HG02973 (cell line): Measurements from ENCODE around the gene KLHL4.
"Not testable (repeated sequence)": the region's sequence is repeated elsewhere in the genome, so short reads cannot be mapped to it uniquely, and the experiment has no call there.

Source experiments
- ATAC-seq: cut with Tn5 transposase; IDR thresholded peaks from one replicate; pipeline ENCODE4 v1.9.1; 2021; ENCODE audit warnings: moderate library complexity; ENCODE audit not compliant: unreplicated experiment

Gene KLHL4, protein sequence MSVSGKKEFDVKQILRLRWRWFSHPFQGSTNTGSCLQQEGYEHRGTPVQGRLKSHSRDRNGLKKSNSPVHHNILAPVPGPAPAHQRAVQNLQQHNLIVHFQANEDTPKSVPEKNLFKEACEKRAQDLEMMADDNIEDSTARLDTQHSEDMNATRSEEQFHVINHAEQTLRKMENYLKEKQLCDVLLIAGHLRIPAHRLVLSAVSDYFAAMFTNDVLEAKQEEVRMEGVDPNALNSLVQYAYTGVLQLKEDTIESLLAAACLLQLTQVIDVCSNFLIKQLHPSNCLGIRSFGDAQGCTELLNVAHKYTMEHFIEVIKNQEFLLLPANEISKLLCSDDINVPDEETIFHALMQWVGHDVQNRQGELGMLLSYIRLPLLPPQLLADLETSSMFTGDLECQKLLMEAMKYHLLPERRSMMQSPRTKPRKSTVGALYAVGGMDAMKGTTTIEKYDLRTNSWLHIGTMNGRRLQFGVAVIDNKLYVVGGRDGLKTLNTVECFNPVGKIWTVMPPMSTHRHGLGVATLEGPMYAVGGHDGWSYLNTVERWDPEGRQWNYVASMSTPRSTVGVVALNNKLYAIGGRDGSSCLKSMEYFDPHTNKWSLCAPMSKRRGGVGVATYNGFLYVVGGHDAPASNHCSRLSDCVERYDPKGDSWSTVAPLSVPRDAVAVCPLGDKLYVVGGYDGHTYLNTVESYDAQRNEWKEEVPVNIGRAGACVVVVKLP

DNA sequence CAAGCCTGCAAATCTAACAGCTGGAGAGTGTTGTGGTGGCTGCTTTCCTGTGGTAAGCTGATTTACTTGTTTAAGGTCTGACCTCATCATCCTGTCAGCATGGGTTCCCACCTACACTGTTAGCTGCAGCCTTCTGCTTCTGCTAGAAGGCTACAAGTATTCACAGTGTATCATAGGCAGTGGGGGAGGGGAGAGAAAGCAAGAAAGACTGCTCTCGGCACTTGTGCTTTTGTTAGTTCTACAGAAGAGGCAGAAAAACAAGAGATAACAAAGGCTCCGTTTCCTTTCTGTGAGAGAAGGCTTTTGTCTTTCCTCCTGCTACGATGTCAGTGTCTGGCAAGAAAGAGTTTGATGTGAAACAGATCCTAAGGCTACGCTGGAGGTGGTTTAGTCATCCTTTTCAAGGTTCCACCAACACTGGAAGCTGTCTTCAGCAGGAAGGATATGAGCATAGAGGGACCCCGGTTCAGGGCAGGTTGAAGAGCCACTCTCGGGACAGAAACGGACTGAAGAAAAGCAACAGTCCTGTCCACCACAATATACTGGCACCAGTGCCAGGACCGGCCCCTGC, at the start of gene KLHL4:
TSS of gene KLHL4 (plus strand) at position 232 of the 571 bp plus-strand sequence. CDS start at position 324, 92 bp downstream.
- ATAC-seq, result no peak

DNA sequence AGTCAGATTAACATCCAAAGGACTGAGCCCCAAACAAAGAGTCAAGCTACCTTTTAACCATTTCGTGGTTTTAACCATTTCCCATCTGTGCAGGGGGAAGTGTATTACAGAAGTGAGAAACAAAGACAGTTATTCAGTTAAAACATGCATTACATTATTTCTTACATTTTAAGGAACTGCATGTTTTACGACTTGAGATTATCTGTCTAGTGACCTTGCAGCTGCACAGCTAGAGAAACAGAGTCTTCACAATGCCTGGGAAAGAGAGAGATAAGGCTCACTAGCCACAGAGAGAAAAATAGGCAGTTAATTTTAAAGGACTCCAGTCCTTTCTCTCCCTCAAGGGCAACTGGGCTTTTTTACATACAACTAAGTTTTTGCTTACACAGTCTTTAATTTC, 48.7 kb upstream of the KLHL4 start:
- no peak for ATAC-seq

DNA sequence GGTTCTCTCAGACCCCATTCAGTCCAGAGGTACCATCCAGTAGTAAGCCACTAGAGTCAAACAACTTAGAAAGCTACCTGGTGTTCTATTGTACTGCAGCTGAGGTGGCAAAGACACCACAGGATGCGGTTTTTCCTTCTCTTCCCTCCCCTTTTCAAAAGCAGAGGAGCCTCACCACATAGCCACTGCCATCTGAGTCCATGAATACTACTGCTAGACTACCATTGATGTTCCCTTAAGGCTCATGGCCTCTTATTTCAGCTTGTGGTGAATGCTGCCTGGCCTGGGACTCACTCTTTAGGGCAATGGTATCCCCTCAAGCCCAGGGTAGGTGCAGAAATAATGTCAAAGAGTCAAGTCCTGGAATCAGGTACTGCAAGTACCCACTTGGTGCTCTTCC, 41.8 kb upstream of the KLHL4 start:
- ATAC-seq, result no peak

DNA sequence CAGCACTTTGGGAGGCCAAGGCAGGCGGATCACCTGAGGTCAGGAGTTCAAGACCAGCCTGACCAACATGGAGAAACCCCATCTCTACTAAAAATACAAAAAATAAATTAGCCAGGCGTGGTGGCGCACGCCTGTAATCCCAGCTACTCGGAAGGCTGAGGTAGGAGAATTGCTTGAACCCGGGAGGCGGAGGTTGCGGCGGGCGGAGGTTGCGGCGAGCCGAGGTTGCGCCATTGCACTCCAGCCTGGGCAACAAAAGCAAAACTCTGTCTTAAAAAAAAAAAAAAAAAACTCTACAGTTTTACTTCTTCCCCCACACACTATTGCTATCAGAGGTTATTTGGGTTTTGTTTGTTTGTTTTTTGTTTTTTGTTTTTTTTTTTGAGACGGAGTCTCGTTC, 38.9 kb upstream of the KLHL4 start:
- ATAC-seq, result not testable (repeated sequence)

DNA sequence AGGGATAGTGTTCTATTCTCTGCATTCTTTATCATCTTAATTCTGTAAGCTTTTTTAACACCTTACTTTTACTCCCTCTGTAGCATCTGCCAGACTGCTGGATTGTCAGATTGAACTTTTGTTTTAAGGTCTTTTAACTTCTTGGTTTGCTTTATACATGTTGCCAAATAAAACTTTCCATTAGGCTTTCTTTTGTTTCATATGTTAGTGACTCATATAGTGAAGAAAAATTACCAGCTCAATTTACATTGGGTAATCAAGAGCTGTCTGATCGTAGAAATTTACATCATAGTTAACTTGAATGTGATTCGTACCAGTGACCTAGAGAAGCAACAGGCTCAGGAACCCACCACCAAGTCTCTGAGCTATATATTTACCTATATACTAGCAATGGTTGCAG, 28.5 kb upstream of the KLHL4 start:
- no peak for ATAC-seq

DNA sequence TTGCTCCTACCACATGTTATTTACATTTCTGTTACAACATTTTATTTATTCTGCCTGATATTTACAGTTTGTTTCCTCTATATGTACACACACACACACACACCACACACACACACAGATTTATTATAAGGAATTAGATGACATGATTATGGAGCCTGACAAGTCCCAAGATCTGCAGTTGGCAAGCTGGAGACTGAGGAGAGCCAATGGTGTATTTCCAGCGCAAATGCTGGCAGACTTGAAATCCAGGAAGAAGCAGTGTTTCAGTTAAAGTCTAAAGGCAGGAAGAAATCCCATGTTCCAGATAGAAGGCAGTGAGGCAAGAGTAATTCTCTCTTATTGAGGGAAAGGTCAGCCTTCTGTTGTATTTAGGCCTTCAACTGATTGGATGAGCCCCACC, 1.8 kb upstream of the KLHL4 start:
- ATAC-seq, result no peak

DNA sequence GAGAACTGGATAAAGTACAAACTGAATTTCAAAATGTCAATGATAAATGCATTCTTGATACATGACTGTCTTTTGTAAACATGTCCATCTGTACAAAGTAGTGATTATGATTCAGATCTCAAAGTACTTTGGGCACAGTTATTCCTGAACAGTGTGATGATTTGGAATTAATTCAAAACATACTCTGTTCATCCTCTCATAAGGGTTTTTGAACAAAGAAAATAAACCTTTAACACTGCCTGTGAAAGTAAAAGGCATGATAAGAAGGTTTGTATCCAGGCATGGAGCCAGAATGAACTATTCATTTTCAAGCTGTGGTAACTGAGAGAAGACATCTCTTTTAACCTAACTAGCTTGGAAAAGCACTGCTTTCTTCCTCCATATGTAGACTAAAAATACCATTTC, 883 bp upstream of the KLHL4 start:
- ATAC-seq, result no peak

DNA sequence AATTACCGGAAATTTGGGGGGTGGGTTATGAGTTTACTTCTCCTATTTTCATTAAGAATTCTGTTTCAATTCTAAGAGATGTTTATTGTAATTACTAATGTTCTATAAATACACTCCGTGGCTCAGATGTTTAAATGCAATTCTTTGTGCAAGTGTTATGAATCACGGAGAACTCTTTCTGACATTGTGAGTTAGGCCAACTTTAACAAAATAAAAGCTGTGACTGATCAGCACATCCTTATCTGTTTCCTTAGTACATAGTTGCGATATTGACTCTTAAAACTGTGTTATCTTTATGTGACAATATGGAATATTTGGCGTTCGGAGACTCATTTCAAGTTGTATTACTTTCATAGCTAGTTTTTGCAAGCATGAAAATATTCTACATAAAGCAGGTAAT, 902 bp downstream of the KLHL4 start:
- no peak for ATAC-seq

DNA sequence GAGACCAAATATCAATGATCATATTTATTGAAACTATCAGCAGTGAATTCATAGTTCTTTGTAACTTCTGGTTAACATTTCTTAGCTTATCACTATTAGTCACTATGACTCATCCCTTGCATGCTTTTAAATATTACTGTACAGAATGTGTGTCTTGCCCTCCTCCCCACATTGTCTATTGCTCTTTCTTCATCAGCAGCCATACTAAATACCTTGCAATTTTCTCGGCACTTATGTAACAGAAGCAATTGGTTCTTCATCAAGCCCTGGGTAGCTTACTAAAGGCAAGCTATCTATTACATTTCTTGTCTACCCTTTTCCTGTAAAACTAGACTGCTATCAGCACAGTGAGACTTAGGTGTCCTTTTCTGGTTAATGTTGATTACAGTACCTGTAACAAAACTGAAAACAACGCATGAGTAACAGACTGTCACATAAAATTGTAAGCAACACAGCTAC, 8.2 kb downstream of the KLHL4 start:
- no peak for ATAC-seq

DNA sequence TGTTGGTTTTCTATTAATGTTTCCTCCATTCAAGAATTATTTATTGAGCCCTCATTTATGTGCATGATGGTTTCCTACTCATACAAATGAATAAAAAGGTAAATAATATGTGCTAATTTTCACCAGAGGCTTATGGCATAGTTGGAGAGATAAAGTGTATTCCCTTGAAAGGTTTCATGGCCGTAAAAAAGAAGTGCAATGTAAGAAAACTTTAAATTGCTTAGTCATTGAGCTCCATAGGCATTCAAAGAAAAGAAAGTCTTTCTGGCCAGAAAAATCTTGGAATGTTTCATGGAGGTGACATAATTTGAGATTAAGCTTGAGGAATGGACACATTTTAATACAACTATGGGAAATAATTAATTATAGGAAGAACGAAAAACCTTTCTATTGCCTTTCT, 8.7 kb downstream of the KLHL4 start:
- ATAC-seq, result no peak

DNA sequence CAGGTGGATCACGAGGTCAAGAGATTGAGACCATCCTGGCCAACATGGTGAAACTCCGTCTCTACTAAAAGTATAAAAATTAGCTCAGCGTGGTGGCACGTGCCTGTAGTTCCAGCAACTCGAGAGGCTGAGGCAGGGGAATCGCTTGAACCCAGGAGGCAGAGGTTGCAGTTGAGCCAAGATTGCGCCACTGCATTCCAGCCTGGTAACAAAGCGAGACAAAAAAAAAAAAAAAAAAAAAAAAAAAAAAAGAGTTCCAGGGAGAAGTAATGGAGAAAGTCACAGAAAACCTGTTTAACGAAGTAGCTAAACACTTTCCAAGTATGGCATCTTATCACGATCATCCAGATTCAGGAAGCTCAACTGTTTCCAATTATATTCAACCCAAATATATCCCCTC, 10.9 kb downstream of the KLHL4 start:
- ATAC-seq, result no peak

DNA sequence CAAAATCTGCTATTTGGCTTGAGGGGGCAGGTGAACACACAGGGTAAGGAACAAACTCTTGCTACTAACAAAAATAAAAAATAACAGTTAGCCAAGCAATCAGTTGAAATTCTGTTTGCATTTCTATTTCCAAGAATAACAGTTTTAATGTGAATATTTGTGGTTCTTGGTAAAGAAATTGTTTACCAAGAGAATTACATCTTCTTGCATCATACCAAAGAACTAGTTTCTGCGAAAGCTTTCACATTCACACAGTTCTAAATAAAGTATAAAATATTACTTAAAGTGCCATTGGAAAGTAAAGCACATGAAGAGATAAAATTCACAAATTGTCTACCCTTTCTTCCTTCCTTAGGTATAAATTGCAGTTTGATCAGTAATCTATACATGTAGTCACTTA, 54.4 kb downstream of the KLHL4 start:
- no peak for ATAC-seq

DNA sequence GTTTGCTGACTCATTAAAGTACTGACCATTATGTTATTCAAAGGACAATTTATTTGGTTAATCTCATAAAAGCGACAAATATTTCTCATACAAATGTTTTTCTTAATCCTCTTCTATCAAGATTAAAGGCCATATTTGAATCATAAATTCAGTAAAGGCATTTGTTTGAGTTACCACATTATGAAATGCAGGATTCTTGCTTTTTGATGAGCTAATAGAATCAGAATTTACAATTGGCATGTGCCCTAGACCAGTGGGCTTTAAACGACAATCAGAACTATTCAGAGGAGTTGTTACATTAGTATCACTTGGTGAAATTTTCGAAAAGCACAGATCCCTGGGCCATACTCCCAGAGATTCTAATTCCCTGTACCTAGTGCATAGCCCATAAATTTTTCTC, 55.3 kb downstream of the KLHL4 start:
- ATAC-seq, result no peak

DNA sequence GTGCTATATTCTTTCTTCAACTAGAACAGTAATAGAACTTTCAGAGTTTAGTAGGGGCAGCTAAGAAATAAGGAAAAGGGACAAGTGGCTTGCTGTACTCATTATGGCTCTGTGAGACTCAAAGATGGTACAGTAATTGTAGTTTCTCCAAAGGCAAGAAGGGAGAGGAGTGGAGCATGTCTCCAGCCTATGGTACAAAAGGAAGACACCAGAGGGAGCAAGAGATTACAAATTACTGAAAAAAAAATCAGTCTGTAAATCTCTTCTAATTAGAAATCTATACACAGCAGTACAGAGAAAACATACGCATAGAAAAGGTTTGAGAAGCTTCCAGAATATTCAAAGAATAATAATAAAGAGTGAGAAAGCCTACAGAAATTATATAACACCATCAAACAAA, 61.4 kb downstream of the KLHL4 start:
- no peak for ATAC-seq

DNA sequence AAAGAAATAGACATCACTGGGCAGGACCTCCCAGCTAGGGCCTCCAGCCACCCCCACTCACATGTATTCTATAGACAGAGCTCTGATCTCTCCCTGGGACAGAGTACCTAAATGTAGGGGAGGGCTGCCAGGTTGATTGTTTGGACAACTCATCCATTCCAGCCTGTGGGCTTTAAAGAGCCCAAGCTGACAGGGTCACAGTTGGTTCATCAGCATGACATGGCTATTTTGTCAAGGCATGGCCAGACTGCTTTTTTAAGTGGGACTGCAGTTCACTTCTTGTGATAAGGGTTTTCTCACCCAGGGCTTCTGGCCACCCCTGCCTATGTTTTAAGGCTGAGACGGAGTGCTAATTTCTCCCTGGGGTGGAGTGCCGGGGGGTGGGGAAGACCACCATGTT, 63.3 kb downstream of the KLHL4 start:
- no peak for ATAC-seq

DNA sequence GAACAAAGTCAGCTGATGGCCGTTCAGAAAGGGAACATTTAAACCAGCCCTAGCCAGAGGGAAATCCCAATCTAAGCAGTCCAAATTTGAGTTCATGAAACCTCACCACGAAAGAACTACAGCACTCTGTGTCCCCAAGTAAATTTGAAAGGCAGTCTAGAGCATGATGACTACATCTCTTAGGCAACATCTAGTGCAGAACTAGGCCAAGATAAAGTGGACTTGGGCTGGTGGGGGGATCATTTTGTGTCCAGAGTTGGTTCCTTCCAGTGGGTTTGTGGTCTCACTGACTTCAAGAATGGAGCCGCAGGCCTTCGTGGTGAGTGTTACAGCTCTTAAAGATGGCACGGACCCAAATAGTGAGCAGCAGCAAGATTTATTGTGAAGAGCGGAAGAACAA, 64.9 kb downstream of the KLHL4 start:
- no peak for ATAC-seq

DNA sequence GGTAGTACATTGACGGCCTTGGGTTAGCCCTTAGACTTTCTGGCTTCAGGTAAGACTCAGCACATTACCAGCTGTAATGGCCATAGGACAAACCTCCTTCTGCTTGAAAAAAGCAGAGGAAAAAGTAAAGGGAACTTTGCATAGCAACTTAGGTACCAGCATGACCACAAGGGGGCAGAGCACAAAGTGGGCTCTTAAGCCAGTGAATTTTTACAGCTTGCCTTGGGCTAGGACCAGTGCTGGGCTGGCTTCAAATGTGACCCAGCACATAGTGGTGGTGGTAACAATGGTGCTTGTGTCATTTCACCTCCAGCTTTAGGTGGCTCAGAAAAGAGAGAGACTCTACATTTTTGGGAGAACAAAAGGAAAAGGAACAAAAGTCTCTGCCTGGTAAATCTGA, 66.1 kb downstream of the KLHL4 start:
- no peak for ATAC-seq

DNA sequence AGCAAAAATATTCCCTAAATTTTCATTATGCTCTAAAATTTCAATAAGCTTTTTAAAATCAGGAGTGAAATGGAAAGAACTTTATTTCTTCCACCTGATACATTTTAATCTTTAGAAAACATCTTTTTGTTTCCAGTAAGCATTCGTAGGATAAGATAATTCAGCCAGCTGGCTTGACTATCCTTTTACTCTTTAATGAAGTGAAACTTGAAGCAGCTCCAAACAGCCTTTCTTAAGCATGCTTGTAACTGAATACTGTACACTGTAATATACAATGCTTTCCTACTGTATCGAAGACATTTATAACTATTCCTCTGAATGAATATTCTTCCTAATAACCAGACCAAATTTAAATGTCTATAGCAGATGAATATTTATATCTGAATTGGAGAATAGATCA, 98.8 kb downstream of the KLHL4 start:
- no peak for ATAC-seq

DNA sequence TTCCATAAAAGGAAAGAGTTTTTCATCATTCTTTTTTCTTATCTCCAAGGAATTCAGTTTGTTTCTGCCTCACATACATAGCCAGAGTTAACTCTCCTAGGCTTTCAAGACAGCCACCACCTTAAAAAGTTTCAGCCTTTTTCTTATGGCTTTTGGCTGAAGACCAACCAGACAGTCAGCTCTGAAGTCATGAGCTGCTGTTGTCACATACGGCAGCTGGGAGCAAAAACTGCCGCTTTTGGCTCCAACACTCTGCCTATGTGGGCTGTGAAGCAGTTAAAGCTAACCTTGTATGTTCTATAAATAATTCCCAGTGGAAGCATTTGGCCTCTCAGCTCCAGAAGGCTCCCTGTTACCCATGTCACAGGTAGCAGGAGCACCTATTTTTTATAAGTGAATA, 104.1 kb downstream of the KLHL4 start:
- no peak for ATAC-seq

DNA sequence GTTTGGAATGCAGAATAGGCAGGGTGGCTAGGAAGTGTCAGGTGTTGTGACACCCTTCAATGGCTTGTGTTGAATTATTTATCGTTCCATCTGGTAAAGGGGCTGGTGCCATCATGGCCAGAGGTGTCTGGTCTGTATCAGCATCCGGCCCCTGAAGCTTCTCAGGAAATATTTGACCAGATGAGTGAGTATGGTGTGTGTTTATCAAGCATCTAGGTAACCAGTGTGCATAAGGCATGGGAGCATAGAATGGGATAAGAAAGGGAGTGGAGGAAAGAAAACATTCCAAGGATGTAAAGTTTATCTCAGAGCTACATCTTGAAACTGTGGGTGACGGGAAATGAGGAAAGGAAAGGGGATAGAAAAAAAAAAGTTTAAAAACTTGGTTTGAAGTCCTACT, 109.4 kb downstream of the KLHL4 start:
- no peak for ATAC-seq

DNA sequence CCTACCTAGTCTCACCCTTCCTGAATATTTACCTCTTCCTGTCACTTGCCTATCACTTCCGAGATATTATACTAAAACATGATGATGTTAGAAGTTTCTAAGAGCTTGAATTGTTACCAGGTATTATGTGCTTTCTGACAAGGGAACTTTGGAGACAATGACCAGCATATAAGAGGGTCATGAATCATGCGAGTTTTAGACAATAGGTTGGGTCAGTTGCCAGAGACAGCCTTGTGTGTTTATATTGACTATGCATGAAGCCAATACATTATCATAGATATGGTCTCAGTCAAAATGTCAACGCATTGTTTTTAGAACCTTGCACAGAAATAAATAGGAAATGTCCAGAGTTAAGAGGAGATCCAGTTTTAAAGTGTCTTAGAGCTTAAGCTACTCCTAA, 116.8 kb downstream of the KLHL4 start:
- ATAC-seq, result no peak

DNA sequence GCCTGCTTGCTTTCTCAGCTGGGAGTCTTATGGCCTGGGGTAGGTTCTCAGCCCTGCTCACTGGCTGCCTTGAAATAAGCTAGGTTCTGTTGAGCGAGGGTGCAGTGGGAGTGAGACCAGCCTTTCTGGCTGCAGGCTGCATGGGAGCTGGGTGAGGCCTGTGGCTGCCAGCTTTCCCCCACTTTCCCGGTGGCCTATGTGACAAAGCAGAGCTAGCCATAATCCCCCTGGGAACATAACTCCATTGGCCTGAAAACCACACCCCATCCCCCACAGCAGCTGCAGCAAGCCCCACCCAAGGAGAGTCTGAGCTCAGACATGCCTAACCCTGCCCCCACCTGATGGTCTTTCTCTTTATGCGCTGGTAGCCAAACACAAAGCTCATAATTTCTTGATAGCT, 118.9 kb downstream of the KLHL4 start:
- no peak for ATAC-seq
